Occipital lobe (tissue), 2 donors: ENCODE measurements around the gene UGT1A10. TPM values are rescaled to one million over a fixed set of nuclear protein-coding genes. Genes with fewer than 3 reads are reported as not detected.
"Not testable (repeated sequence)": the region's sequence is repeated elsewhere in the genome, so short reads cannot be mapped to it uniquely, and the experiment has no call there.

Experiments
- DNase-seq: peaks from one replicate; lab custom pipeline; 2025; lab: John Stamatoyannopoulos, UW
- total RNA-seq: library from RNA; depleted of rRNA; stranded (reverse); fragments of >200 nt; gene quantifications from one replicate; pipeline ENCODE4 v1.2.3, GENCODE V29; 2014

UGT1A10 gene
- total RNA-seq, 1 donor from 2014 or later: not detected

DNA sequence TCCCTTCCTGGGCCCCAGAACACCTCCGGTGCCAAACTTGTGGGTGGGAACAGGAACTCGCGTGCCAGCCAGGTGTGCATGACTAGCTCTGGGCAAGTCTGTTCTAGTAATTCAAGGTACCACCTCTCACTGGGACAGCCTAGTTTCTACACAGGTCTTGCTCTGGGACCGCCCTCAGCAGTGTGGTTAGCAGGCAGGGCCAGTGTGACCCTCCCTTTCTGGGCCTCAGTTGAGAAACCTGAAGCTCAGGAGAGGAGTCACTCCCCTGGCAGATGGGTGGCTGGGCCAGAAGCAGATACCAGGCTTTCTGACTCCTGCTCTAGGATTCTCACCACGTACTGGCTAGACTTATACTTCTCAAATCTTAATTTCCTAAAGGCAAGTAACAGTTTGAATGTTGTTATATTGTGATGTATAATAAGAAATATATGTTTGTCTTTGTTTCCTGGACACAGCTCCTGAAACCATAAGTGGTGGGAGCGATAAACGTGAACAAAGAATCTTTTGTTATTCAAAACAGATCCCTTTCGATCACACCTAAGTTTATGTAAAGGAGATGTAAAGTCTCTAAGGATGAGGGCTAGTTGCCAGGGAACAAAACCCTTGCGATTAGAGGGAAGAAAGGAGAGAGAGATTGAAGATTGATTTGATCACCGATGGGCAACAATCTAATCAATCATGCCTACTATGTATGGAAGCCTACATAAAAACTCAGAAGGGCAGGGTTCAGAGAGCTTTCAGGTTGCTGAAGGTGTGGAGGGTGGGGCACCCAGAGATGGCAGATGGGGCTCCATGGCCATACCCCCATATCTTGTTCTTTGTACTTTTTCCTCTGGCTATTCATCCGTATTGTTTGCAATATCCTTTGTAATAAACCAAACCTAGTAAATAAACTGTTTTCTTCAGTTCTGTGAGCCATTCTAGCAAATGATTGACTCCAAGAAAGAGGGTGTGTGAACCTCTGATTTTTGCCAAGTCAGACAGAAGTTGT lies 55.5 kb downstream of the UGT1A10 start:
- no peak for DNase-seq

DNA sequence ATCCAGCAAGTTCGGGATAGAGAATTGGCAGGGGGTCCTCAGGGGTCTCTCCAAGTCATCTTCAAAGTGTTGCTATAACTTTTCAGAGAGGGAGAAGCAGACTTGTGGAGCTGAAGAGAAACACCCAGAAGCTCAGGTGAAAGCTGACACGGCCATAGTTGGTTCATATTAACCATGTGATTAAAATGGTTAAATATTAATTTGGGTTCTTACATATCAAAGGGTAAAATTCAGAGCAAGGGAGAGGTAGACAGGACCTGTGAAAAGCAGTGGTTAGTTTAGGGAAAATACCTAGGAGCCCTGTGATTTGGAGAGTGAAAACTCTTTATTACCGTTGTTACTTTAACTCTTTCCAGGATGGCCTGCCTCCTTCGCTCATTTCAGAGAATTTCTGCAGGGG lies 56.4 kb downstream of the UGT1A10 start, which contains the start of gene UGT1A6:
Gene UGT1A6 (plus strand): TSS at position 243 of the 400 bp plus-strand sequence. CDS start 115 bp downstream, at position 358.
- DNase-seq: no peak

DNA sequence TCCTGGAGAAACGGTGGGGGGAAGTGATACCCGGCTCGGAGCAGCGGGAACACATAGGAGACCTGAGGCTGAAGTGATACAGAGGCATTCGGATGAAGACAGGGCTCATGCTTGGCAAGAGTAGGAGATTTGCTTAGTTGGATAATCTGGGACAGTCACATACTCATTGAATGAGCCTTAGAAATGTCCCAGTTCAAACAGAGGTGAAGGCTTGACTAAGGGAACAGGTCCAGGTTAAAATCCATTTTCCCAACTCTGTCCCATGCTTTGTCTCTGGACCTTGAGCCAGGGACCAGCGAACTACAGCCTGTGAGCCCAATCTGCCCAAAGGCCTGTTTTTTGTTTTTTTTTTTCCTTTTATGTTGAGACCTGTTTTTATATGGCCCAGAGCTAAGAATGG lies 57.7 kb downstream of the UGT1A10 start:
- DNase-seq: no peak

DNA sequence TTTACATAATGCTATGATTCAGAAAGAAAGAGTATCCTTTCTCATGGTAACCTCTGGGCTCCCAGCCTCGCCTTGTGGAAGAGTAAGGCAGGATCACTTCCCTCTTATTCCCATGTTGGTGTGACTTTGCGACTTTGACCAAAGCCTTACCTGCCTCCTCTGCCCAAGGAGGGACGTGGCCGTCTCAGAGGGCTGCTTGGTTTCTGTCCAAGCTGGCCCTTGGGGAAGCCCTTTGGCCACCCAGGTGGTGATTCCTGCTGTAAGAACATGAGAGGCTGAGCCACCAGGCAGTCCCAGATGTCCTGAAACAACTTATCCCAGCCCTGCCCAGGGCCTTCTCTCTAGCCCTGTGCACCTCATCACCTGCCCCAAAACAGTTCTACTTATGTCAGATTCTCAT lies 62.5 kb downstream of the UGT1A10 start:
- no peak for DNase-seq

DNA sequence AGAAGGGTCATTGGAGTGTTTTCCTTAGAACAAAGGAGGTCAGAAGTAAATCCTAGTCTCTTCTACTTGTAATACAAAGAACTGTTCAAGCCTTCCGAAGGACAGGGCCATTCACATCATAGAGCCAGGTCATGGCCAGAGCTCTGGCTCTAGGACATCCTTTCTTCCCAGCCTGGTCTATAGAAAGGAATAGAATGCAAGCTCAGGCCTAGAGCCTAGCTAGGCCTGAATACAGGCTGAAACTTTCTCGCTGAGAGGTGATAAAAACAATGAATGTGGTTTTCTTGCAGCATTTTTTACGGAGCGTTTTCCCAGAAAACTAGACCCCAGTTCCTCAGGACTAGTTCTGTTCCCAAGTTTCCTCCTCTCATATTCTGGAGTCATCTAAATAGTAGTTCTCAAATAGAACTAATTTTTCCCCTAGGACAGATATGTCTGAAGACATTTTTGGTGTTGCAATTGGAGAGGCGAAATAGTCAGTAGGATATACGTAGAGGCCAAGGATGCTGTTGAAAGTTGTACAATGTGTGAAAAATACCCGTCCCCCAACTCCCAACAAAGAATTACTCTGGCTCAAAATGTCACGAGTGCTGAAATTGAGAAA lies 63.3 kb downstream of the UGT1A10 start:
- no peak for DNase-seq

DNA sequence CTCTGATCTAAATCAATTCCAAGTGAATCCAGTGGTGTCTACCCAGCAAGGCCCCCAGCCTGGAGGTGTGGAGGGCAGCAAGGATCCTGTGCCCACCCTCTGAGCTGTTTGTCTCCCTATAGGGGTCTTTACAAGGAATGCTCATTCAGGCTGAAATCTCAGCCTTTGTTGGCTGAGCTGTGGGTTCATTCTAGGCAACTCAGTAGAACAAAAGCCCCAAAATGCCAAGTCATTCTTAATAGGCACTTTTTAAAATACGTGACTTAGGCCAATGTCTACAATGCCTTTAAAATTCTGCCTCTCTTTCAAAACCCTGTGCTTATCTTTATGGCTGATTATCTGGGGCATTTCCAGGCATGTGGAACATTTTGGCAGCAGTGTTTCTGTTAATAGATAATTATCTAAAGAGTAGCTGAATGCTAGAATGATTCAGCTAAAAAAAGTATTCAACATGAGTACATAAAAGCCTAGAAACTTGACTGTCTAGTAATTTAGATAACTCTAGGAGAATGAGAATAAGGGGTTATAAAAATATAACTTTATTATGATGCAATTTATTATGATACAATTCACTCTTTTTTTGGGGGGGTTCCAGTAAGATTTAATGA lies 63.9 kb downstream of the UGT1A10 start:
- DNase-seq: no peak

DNA sequence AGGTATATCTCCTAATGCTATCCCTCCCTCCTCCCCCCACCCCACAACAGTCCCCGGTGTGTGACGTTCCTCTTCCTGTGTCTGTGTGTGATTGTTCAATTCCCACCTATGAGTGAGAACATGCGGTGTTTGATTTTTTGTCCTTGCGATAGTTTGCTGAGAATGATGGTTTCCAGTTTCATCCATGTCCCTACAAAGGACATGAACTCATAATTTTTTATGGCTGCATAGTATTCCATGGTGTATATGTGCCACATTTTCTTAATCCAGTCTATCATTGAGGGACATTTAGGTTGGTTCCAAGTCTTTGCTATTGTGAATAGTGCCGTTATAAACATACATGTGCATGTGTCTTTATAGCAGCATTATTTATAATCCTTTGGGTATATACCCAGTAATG lies 64.6 kb downstream of the UGT1A10 start:
- DNase-seq: not testable (repeated sequence)

DNA sequence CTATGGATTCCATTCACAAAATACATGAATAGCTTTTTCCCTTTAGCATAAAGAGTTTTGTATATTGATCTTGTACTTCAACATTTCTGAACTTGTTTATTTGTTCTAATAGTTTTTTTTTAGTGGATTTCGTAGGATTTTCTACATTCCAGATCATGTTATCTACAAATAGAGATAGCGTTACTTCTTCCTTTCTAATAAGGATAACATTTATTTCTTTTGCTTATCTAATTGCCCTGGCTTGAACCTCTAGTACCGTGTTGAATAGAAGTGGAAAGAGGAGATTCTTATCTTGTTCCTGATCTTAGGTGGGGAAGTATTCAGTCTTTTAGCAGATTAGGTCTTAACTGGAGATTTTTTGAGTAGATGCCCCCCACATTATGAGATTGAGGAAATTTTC lies 66.0 kb downstream of the UGT1A10 start:
- DNase-seq: no peak

DNA sequence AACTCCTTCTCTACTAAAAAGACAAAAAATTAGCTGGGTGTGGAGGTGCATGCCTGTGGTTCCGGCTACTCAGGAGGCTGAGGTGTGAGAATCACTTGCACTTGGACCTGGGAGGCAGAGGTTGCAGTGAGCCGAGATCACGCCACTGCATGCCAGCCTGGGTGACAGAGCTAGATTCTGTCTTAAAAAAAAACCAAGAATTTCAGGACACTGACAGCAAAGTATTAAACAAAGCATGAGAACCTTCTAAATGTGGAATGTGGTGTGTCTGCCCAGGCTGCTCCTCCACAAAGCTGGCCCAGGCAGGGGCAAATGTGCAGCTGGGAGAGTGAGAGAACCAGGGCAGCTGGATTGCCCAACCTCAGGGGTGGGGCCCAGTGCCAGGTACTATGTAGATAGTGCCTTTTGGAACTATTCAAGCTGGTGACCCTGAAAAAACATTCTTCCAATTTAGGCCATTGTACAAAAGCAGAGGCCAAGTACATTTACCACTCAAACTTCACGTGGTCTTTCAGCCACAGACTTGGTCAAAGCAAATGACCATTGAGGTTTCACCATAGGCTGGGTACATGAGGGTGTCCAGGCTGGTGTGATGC lies 69.8 kb downstream of the UGT1A10 start:
- no peak for DNase-seq

DNA sequence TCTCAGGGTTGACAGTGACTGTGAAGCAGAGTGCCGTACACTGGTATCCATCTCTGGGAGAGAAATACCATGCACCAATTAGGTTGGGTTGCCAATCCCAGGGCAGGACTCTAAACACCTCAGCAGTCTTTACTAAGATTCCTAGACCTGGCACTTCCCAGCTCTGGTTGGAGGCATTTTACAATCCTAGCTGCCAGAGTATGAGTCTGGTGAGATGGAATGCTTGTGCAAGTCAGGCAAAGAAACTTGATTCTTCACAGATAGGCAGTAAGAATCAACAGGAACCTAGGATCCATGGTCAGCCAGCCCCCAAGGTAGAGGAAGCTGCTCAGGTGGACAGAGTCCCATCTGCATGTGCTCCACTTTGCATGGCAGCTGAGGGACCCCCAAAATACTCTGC lies 70.5 kb downstream of the UGT1A10 start:
- DNase-seq: no peak

DNA sequence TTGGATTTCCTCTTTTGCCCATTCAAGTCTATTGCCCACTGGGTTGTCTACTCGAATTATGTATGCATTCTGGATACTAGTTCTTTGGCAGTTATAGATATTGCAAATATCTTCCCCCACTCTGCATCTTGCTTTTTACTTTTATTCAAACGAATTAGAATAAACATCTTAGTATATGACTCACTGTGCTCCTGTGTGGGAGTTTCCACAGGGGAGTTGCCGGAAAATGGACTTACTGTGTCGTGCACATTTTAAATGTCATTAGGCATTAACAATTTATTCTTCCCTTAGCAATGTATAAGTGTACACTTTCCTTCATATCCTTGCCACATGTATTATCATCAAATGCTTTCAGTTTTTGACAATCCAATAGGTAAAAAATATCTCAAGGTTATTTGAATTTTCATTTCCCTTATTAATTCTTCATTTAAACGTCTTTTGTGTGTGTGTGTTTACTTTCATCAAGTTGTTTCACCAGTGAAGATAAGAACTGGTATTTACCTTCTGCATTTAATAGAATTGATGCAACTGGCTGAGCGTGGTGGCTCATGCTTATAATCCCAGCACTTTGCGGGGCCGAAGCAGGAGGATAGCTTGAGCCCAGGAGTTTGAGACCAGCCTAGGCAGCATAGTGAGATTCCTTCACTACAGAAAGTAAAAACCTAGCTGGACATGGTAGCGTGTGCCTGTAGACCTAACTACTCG lies 71.8 kb downstream of the UGT1A10 start:
- DNase-seq: no peak

DNA sequence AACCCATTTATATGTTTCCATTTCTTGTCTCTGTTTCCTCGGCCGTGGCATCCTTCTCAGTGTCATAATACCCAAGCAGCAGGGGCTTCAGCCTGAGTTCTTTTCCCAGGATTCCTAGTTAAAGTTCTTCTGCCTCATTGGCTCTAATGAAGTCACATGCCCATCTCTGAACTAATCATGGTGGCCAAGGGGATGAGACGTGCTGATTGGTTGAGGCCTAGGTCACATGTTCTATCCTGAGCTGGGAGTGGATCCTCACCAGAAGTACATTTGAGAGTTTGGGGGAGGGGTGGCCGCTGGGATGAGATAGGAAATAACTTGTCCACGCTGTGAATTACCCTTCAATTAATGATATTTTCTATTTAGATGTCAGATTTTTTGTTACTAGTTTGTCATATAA lies 72.7 kb downstream of the UGT1A10 start:
- DNase-seq: no peak

DNA sequence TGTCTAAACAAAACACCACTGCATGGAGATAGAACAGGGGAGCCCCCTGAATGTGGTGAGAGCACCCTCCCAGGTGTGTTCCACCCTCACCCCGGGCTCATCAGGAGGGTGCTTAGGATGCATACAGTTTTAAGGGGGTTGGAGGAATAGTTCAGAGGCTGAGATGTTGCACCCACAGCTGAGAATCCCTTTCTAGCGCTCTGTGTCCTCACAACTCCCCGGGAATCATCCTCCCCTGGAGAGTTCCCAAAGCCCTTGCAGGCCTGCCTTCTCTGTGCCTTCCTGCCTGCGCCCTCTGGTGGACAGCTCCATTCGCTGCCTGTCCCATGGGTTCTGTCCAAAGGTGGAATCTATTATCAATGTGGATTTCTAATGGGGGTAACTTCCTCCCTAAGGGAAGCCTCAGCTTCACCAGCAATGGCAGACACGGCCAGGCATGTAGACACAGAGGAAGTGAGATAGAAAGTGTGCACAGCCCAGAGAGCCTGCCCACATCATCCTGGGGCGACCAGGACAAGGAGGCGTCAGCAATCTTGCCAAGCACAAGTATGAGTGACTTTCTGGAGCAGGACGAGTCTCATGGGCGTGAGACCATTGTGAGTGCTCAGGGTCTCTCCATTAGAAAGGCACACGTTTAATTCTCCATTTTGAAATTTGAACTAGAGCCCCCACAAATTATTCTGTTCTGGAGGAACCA lies 75.2 kb downstream of the UGT1A10 start:
- peak; percentile 18 for DNase-seq

DNA sequence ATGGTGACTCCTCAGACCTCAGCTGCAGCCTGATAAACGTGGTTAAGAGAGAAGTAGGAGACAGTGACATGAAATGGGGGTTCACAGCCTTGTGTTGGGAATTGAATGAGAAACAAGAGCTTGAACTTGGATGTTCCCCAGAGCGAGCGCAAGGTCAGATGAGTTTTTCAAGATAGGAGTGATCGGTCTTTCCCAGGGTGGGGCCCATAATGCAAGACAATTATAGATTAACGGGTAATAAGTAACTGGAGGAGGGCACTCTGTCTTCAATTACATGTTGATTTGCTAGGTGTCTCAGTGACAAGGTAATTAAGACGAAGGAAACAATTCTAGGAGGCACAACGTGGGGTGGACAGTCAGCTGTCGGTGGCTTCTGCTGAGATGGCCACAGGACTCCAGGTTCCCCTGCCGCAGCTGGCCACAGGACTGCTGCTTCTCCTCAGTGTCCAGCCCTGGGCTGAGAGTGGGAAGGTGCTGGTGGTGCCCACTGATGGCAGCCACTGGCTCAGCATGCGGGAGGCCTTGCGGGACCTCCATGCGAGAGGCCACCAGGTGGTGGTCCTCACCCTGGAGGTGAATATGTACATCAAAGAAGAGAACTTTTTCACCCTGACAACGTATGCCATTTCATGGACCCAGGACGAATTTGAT lies 76.5 kb downstream of the UGT1A10 start, which contains the start of gene UGT1A5:
Gene UGT1A5 (plus strand): TSS at position 297 of the 651 bp plus-strand sequence. CDS start 85 bp downstream, at position 382.
- DNase-seq: no peak

DNA sequence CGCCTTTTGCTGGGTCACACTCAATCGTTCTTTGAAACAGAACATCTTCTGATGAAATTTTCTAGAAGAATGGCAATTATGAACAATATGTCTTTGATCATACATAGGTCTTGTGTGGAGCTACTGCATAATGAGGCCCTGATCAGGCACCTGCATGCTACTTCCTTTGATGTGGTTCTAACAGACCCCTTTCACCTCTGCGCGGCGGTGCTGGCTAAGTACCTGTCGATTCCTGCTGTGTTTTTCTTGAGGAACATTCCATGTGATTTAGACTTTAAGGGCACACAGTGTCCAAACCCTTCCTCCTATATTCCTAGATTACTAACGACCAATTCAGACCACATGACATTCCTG lies 77.0 kb downstream of the UGT1A10 start:
- DNase-seq: no peak

DNA sequence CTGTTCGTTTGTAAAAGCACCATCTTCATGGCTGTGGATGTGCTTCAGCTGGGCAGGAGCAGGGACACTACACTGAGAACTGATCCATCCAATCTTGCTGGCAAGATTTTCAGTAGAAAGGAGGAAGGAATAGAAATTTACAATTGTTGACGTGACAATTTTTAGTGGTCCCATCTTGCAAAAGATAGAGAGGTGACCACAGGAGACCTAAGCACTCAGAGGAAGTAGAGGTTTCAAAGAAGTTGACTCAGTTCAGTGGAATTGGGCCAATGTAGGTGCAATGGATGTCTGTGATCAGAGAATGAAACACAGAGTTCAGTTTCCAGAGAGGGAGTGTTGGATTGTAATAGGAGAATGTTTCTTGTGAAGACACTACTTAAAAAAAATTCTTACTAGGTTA lies 77.9 kb downstream of the UGT1A10 start:
- DNase-seq: no peak

DNA sequence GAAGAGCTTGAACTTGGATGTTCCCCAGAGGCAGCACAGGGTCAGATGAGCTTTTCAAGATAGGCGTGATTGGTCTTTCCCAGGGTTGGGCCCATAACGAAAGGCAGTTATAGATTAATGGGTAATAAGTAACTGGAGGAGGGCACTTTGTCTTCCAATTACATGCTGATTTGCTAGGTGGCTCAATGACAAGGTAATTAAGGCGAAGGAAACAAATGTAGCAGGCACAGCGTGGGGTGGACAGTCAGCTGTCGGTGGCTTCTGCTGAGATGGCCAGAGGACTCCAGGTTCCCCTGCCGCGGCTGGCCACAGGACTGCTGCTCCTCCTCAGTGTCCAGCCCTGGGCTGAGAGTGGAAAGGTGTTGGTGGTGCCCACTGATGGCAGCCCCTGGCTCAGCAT lies 82.3 kb downstream of the UGT1A10 start, which contains the start of gene UGT1A4:
Gene UGT1A4 (plus strand): TSS at position 185 of the 400 bp plus-strand sequence. CDS start 85 bp downstream, at position 270.
- no peak for DNase-seq

DNA sequence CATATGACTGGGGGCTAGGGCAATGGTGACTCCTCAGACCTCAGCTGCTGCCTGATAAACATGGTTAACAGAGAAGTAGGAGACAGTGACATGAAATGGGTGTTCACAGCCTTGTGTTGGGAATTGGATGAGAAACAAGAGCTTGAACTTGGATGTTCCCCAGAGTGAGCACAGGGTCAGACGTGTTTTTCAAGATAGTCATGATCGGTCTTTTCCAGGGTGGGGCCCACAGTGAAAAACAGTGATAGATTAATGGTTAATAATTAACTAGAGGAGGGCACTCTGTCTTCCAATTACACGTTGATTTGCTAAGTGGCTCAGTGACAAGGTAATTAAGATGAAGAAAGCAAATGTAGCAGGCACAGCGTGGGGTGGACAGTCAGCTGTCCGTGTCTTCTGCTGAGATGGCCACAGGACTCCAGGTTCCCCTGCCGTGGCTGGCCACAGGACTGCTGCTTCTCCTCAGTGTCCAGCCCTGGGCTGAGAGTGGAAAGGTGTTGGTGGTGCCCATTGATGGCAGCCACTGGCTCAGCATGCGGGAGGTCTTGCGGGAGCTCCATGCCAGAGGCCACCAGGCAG lies 92.6 kb downstream of the UGT1A10 start, which contains the start of gene UGT1A3:
Gene UGT1A3 (plus strand): TSS at position 320 of the 579 bp plus-strand sequence. CDS start 85 bp downstream, at position 405.
- DNase-seq: no peak
